Heart left ventricle (tissue), 16 donors: ENCODE measurements around the gene TBC1D4. TPM values are rescaled to one million over a fixed set of nuclear protein-coding genes. Genes with fewer than 3 reads are reported as not detected.
A peak's percentile ranks its signal among the peaks of the same experiment; 100 is the strongest.

Experiments used
- ATAC-seq, 4 donors: fragments of 200-7000 bp; cut with Tn5 transposase; one replicate each; pipeline ENCODE4 v1.9.1; 2020 to 2022; ENCODE audit warnings: moderate library complexity in 4 of 4, mild to moderate bottlenecking in 3 of 4, moderate number of reproducible peaks in 1 of 4
- DNase-seq, 5 donors: peaks; one replicate each; pipeline ENCODE4 v3.0.0-alpha.2; 2020
- H3K27ac ChIP-seq, 12 donors: fragments of 200-600 bp; sonication (generic) in 4 of 12; one replicate each; pipeline versions ENCODE4 v1.5.0 to v1.8.0; 2016 to 2022; ENCODE audit warnings: mild to moderate bottlenecking in 2 of 12
- H3K27me3 ChIP-seq, 9 donors: fragments of 200-600 bp; sonication (generic) in 2 of 9; one replicate each; pipeline versions ENCODE4 v1.5.1 to v1.8.0; 2016 to 2022; ENCODE audit warnings: mild to moderate bottlenecking in 3 of 9
- H3K36me3 ChIP-seq, 9 donors: fragments of 200-600 bp; sonication (generic) in 2 of 9; one replicate each; pipeline versions ENCODE4 v1.5.0 to v1.8.0; 2018 to 2022; ENCODE audit warnings: mild to moderate bottlenecking in 2 of 9
- H3K4me1 ChIP-seq, 12 donors: fragments of 200-600 bp; sonication (generic) in 4 of 12; one replicate each; pipeline versions ENCODE4 v1.5.0 to v1.8.0; 2016 to 2022; ENCODE audit warnings: mild to moderate bottlenecking in 3 of 12
- H3K4me3 ChIP-seq, 12 donors: fragments of 200-600 bp; sonication (generic) in 4 of 12; one replicate each; pipeline versions ENCODE4 v1.5.0 to v1.8.0; 2017 to 2022; ENCODE audit warnings: mild to moderate bottlenecking in 9 of 12, moderate library complexity in 4 of 12
- H3K9me3 ChIP-seq, 12 donors: fragments of 200-600 bp; sonication (generic) in 4 of 12; one replicate each; pipeline versions ENCODE4 v1.5.0 to v1.8.0; 2016 to 2022; ENCODE audit warnings: mild to moderate bottlenecking in 1 of 12
- POLR2A ChIP-seq, 2 donors: fragments of 450-650 bp; IDR thresholded peaks; one replicate each; pipeline ENCODE4 v1.6.1; 2017; ENCODE audit warnings: antibody characterized with exemption in 2 of 2, mild to moderate bottlenecking in 2 of 2, moderate library complexity in 2 of 2
- WGBS, 4 donors: extraction: QIAGEN DNeasy Blood & Tissue Kit in 2 of 4; methylation state at CpG; one replicate each; pipeline versions ENCODE4 v1.1.5 to v1.1.7; 2013 to 2018; 5-methylcytosine and 5-hydroxymethylcytosine counted together
- intact Hi-C, 10 donors: fragments of 100-400 bp; cut with DNase I; formaldehyde crosslinking; loops; one replicate each; pipeline versions ENCODE4 v1.11.1 to v1.14.2; 2022
- polyA plus RNA-seq, 2 donors: library from polyadenylated mRNA; stranded (reverse); fragments of 200-250 nt; gene quantifications; one replicate each; pipeline ENCODE4 v1.2.3, GENCODE V29; 2013
- total RNA-seq, 9 donors: library from RNA; depleted of rRNA in 2 of 9; stranded (reverse); fragments of >200 nt in 2 of 9; fragmentation: NEBNext Ultra II Directional in 3 of 9; extraction: Animal tissue kit (Norgen Biotek cat#: 25700) in 3 of 9; gene quantifications; one replicate each; pipeline versions ENCODE4 v1.1.0 to v1.2.4, GENCODE V29; 2016 to 2023
- TF ChIP-seq, protein P1 (sequence below), 12 donors: fragments of 200-600 bp; sonication (generic) in 4 of 12; IDR thresholded peaks; one replicate each; pipeline versions ENCODE4 v1.5.0 to v1.8.0; 2018 to 2022; ENCODE audit warnings: antibody characterized with exemption in 12 of 12, mild to moderate bottlenecking in 5 of 12
- donor health status: ischemic (EF 13 %, LVEDD 7.1; RV severe dilation, severe dysfunction).
- donor health status: healthy with polysubstance abuse.
- donor health status: DM: no; HTN: yes; CAD: no.
- donor health status: DM: no; HTN: no; CAD: no.
- donor health status: ischemic (EF 25% LVEDD 6.9; RV normal size, moderate dysfunction).
- donor health status: ischemic (EF 25% LVEDD 5.7; RV mildly dilated, moderate dysfunction).
- donor health status: healthy.
- donor health status: DM: yes; HTN: yes; CAD: no.
- donor health status: ischemic (EF 35%, LVEDD 5.7; RV mildly dilated, moderate dysfunction).
- donor health status: nonischemic (EF 11% LVEDD 7.7; RV severe dilation, severe dysfunction).
- donor health status: DM: yes; HTN: yes; CAD: no.
- donor health status: PGD.
- donor health status: ischemic (EF 29% LVEDD 5.4; RV normal size, mild dysfunction).
- donor health status: nonischemic (EF 23%, LVEDD 6.1; RV moderate dilation, normal function).

The TBC1D4 gene
- total and polyA plus RNA-seq, 11 donors, result 26.8 to 158 (median 81.6) TPM

DNA sequence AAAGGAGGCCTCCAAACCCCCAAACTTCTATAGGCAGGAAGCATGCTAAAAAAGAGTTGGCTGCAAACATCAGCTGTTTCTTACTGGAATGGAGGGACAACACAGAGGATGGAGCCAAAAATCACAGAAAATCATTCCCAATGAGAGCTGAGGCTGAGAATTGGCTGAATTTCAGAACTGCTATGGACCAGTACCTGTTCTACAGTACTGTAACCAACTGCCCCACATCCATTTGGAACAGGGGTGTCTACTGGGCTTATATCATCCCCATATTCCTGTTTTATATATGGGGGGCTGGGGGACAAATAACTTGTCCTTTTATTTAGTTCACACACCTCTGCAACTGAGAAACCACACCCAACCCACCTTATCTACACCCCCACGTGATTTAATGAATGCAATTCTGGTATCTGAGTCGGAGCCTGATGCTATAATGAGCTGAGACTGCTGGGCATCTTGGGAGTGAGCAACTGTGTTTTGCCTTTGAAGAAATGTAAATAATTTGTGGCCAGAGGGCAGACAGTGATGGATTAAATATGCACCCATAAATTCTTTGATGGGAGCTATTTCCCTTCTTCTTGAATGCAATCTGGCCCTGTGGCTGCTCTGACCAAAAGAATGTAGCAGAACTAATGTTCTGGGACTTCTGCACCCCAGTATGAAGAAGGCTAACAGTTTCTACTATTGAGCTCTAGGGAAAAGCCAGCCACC lies 82.6 kb downstream of the TBC1D4 start:
- Histone ChIP-seq H3K27me3 (no peaks in the 10 kb centered on the region), H3K9me3 (peaks cover 0 to 22% (median 0%) of the 10 kb centered on the region in 12 donors), H3K4me1 (peaks cover 0 to 58% (median 13%) of the 10 kb centered on the region in 12 donors), H3K27ac (peak overlapping the region in 6 of 12 donors; percentile 5 to 63 (median 22)), H3K36me3 (no peaks in the 10 kb centered on the region), H3K4me3 (no peak overlapping the region)
- intact Hi-C loops, result no loop called here
- ATAC-seq (no peak), DNase-seq (no peak)
- TF ChIP-seq, protein P1, sequence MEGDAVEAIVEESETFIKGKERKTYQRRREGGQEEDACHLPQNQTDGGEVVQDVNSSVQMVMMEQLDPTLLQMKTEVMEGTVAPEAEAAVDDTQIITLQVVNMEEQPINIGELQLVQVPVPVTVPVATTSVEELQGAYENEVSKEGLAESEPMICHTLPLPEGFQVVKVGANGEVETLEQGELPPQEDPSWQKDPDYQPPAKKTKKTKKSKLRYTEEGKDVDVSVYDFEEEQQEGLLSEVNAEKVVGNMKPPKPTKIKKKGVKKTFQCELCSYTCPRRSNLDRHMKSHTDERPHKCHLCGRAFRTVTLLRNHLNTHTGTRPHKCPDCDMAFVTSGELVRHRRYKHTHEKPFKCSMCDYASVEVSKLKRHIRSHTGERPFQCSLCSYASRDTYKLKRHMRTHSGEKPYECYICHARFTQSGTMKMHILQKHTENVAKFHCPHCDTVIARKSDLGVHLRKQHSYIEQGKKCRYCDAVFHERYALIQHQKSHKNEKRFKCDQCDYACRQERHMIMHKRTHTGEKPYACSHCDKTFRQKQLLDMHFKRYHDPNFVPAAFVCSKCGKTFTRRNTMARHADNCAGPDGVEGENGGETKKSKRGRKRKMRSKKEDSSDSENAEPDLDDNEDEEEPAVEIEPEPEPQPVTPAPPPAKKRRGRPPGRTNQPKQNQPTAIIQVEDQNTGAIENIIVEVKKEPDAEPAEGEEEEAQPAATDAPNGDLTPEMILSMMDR (IDR thresholded peaks at IDR 0.05), result no peak
- no peak for TF ChIP-seq POLR2A (IDR thresholded peaks at IDR 0.05)
- whole genome bisulfite sequencing, 4 donors, result 85 to 94% (median 94%) methylated on average over 2 of the region's 2 CpGs

DNA sequence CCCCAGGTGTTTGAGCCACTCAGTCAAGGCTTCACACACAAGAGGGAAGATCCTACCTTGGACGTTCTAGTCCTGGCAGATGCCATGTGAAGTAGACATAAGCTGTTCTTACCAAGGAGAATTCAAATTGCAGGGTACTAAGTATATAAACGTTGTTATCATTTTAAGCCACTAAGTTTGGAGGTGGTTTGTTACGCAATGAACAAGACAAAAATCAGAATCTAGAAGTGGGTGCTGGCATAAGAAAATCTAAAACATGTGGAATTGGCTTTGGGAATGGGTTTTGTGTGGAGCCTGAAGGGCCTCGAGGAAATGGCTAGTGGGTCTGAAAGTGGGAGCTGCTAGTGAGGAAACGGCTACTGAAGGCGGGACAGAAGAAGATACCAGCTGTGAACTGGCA lies 83.9 kb downstream of the TBC1D4 start:
- intact Hi-C loops, result no loop called here
- H3K27me3 ChIP-seq, result no peaks in the 10 kb centered on the region
- H3K36me3 ChIP-seq, result no peaks in the 10 kb centered on the region
- no peak for TF ChIP-seq POLR2A (IDR thresholded peaks at IDR 0.05)
- TF ChIP-seq, protein P1 (IDR thresholded peaks at IDR 0.05), result no peak
- peaks cover 0 to 60% (median 10%) of the 10 kb centered on the region in 12 donors for H3K4me1 ChIP-seq
- no peak for DNase-seq
- peaks cover 0 to 22% (median 0%) of the 10 kb centered on the region in 12 donors for H3K9me3 ChIP-seq
- H3K4me3 ChIP-seq, result no peak overlapping the region
- no peak for ATAC-seq
- peak overlapping the region in 6 of 12 donors; percentile 7 to 55 (median 24) for H3K27ac ChIP-seq
- WGBS, 4 donors, result 72 to 78% (median 75%) methylated on average over 6 of the region's 6 CpGs

DNA sequence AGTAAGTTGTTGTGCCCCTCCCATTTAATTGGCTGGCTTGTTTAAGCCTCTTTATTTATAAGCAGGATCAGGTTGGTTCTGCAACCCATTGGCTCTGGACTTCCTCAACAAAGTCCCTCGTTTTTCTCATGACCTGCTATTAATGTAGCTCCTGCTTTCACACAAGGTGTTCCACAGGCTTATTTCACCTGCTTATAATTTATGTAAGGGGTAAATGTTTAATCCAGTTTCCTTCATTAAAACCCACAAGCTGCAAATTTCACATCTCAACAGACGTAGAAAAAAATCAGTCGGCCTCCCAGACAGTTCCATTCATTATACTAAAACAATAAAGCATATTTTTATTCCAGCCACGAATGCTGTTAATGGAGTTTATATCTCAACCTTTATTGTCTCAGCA lies 86.1 kb downstream of the TBC1D4 start:
- H3K9me3 ChIP-seq, result peaks cover 0 to 22% (median 0%) of the 10 kb centered on the region in 12 donors
- no peaks in the 10 kb centered on the region for H3K27me3 ChIP-seq
- intact Hi-C loops, result no loop called here
- TF ChIP-seq POLR2A (IDR thresholded peaks at IDR 0.05), result no peak
- TF ChIP-seq, protein P1 (IDR thresholded peaks at IDR 0.05), result no peak
- 51 to 62% (median 53%) methylated on average over 4 of the region's 4 CpGs for WGBS, 4 donors
- no peak overlapping the region for H3K4me3 ChIP-seq
- ATAC-seq (no peak), DNase-seq (no peak)
- H3K27ac ChIP-seq, result peak overlapping the region in 4 of 12 donors; percentile 2 to 37 (median 18)
- H3K4me1 ChIP-seq, result peaks cover 0 to 64% (median 11%) of the 10 kb centered on the region in 12 donors
- H3K36me3 ChIP-seq, result no peaks in the 10 kb centered on the region

DNA sequence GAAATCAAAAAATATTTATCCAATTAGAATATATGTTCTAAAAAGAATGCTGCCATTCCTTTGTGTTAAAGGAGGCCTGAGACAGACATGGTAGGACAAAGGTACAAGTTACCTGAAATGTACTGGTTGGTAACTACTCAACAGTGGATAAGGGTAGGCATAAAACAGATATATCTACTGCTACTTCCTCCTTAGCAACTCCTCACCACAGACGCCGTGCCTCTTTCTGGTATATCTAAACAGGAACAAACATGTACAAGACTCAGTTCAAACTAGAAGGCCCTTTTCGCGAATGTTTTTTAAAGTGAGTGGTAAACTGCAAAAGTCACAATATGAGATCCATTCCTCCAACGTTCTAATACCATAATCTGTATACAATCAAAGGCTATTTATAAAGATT lies 86.9 kb downstream of the TBC1D4 start:
- TF ChIP-seq, protein P1 (IDR thresholded peaks at IDR 0.05), result no peak
- no peak for TF ChIP-seq POLR2A (IDR thresholded peaks at IDR 0.05)
- Histone ChIP-seq H3K27ac (peak overlapping the region in 1 of 12 donors; percentile 30), H3K9me3 (peaks cover 0 to 22% (median 0%) of the 10 kb centered on the region in 12 donors), H3K27me3 (no peaks in the 10 kb centered on the region), H3K4me1 (peaks cover 0 to 63% (median 12%) of the 10 kb centered on the region in 12 donors), H3K36me3 (no peaks in the 10 kb centered on the region), H3K4me3 (no peak overlapping the region)
- no peak for DNase-seq
- no peak for ATAC-seq
- 56 to 71% (median 60%) methylated on average over 5 of the region's 5 CpGs for WGBS, 4 donors
- intact Hi-C loops, result no loop called here
